SK-N-SH treated with all-trans-retinoic acid at 6 μM for 48 hours (cell line): Measurements from ENCODE around the gene GPRIN1.

Source experiments
- ISL1 ChIP-seq: fragments of 250-450 bp; sonication (Bioruptor Pico); IDR thresholded peaks from 2 replicates; pipeline ENCODE4 v2.1.2; 2022; ENCODE audit warnings: mild to moderate bottlenecking, moderate library complexity
- ZFP30 ChIP-seq: fragments of 450-650 bp; formaldehyde crosslinking; IDR thresholded peaks from 2 replicates; pipeline ENCODE4 v1.5.0; 2022; ENCODE audit warnings: mild to moderate bottlenecking, moderate library complexity
- TF ChIP-seq, protein P1 (sequence below): fragments of 250-450 bp; sonication (Bioruptor Pico); IDR thresholded peaks from 2 replicates; pipeline ENCODE4 v1.5.0; 2020; ENCODE audit warnings: mild to moderate bottlenecking, moderate library complexity

GRCh38 chr5:176619203-176619568, 9.2 kb upstream of the GPRIN1 start:
- TF ChIP-seq, protein P1, sequence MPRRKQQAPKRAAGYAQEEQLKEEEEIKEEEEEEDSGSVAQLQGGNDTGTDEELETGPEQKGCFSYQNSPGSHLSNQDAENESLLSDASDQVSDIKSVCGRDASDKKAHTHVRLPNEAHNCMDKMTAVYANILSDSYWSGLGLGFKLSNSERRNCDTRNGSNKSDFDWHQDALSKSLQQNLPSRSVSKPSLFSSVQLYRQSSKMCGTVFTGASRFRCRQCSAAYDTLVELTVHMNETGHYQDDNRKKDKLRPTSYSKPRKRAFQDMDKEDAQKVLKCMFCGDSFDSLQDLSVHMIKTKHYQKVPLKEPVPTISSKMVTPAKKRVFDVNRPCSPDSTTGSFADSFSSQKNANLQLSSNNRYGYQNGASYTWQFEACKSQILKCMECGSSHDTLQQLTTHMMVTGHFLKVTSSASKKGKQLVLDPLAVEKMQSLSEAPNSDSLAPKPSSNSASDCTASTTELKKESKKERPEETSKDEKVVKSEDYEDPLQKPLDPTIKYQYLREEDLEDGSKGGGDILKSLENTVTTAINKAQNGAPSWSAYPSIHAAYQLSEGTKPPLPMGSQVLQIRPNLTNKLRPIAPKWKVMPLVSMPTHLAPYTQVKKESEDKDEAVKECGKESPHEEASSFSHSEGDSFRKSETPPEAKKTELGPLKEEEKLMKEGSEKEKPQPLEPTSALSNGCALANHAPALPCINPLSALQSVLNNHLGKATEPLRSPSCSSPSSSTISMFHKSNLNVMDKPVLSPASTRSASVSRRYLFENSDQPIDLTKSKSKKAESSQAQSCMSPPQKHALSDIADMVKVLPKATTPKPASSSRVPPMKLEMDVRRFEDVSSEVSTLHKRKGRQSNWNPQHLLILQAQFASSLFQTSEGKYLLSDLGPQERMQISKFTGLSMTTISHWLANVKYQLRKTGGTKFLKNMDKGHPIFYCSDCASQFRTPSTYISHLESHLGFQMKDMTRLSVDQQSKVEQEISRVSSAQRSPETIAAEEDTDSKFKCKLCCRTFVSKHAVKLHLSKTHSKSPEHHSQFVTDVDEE: no peak
- TF ChIP-seq ZFP30 (no peak), ISL1 (CRISPR knock-in tag) (no peak)
